ENCODE data around the gene LONP1.

- TF ChIP-seq ATF3 (CRISPR knock-in tag; conservative IDR thresholded peaks at IDR 0.05), result no peak
- TF ChIP-seq FOXK1 (CRISPR knock-in tag; IDR thresholded peaks at IDR 0.05), result no peak
- TF ChIP-seq FOXJ3 (CRISPR knock-in tag; IDR thresholded peaks at IDR 0.05; ENCODE audit: borderline replicate concordance), result no peak
- TF ChIP-seq CTCF (IDR thresholded peaks at IDR 0.05), result no peak
- TF ChIP-seq NFE2L1 (CRISPR knock-in tag; IDR thresholded peaks at IDR 0.05), result no peak
- TF ChIP-seq ZNF317 (CRISPR knock-in tag; IDR thresholded peaks at IDR 0.05; ENCODE audit: borderline replicate concordance, low read depth), result no peak
- TF ChIP-seq ZNF416 (CRISPR knock-in tag; IDR thresholded peaks at IDR 0.05), result no peak
- TF ChIP-seq MLX (CRISPR knock-in tag; IDR thresholded peaks at IDR 0.05), result no peak
- no peak for TF ChIP-seq NR2C2 (CRISPR knock-in tag; IDR thresholded peaks at IDR 0.05)
- TF ChIP-seq JUN (CRISPR knock-in tag; IDR thresholded peaks at IDR 0.05), result no peak
Observed at GRCh38 chr19:5717215-5717935, 2.6 kb downstream of the LONP1 start.

Data from WTC11 (cell line).